ENCODE data around the gene ARID2. TPM values are rescaled to one million over a fixed set of nuclear protein-coding genes. Genes with fewer than 3 reads are reported as not detected.

The ARID2 gene
- total and polyA plus RNA-seq, 7 donors = 2.8 to 17.1 (median 12.5) TPM

GRCh38 chr12:45745861-45746277 is 16.4 kb downstream of the ARID2 start:
- Histone ChIP-seq H3K36me3 (ENCODE audit: insufficient read depth in 1 of 2, low read depth in 1 of 2) (no peaks in the 10 kb centered on the region), H3K27ac (no peak overlapping the region), H3K4me1 (no peaks in the 10 kb centered on the region), H3K4me3 (no peak overlapping the region), H3K27me3 (ENCODE audit: insufficient read depth in 3 of 3, low read length in 2 of 3) (no peaks in the 10 kb centered on the region), H3K9me3 (no peaks in the 10 kb centered on the region)
- 86 to 93% (median 88%) methylated on average over 1 of the region's 1 CpG for WGBS, 3 donors
- peak; percentile 21 for TF ChIP-seq CTCF (IDR thresholded peaks at IDR 0.05)
- peak in 3 of 4 donors; percentile 34 to 59 (median 51) for ATAC-seq
- intact Hi-C loops (cut with DNase I) = no loop called here
- DNase-seq = no peak

DNA sequence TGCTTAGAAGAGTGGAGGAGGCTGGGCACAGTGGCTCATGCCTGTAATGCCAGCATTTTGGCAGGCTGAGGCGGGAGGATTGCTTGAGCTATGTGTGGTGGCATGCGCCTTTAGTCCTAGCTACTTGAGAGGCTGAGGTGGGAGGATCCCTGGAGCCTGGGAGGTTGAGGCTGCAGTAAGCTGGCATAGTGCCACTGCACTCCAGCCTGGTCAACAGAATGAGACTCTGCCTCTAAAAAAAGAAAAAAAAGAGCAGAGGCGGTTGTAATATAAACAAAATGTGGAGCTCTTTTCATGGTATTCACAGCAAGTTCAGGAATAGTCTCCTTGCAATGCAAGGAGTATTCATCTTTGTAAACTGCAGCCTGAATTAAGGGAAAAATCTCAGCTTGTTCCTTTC is 27.2 kb downstream of the ARID2 start:
- H3K4me3 ChIP-seq = no peak overlapping the region
- no peak for ATAC-seq

DNA sequence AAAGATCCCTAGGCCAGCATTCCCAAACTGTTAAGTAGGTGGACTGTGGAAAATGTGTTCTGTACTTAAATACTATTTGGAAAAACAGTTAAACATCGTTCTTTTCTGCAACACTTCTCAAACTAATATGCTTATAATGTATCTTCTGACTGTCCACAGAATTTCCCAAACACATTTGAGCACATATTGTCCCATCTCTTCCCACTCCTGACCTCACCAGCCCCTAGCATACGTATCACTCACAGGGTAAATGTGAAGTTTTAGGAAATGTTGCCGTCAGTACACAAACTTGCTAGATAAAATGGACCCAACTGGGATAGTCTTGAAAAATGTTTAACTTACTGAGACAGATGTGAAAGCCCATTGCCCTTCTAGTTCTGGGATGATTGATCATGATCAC is 27.7 kb downstream of the ARID2 start:
- no peak overlapping the region for H3K27ac ChIP-seq
- H3K9me3 ChIP-seq = no peaks in the 10 kb centered on the region
- H3K27me3 ChIP-seq (ENCODE audit: insufficient read depth in 3 of 3, low read length in 2 of 3) = no peaks in the 10 kb centered on the region
- ATAC-seq = no peak
- DNase-seq = no peak
- WGBS, 3 donors = 74 to 86% (median 80%) methylated on average over 3 of the region's 3 CpGs
- intact Hi-C loops (cut with DNase I) = no loop called here
- no peak for TF ChIP-seq CTCF (IDR thresholded peaks at IDR 0.05)
- H3K36me3 ChIP-seq (ENCODE audit: insufficient read depth in 1 of 2, low read depth in 1 of 2) = no peaks in the 10 kb centered on the region
- H3K4me1 ChIP-seq = peaks cover 20% of the 10 kb centered on the region
- no peak overlapping the region for H3K4me3 ChIP-seq

More for the DNA sequence above, 27.2 kb downstream of the ARID2 start:
- intact Hi-C loops (cut with DNase I) = no loop called here
- Histone ChIP-seq H3K9me3 (no peaks in the 10 kb centered on the region), H3K27ac (no peak overlapping the region), H3K36me3 (ENCODE audit: insufficient read depth in 1 of 2, low read depth in 1 of 2) (no peaks in the 10 kb centered on the region), H3K27me3 (ENCODE audit: insufficient read depth in 3 of 3, low read length in 2 of 3) (no peaks in the 10 kb centered on the region), H3K4me1 (peaks cover 22% of the 10 kb centered on the region)
- no peak for TF ChIP-seq CTCF (IDR thresholded peaks at IDR 0.05)
- no peak for DNase-seq
- WGBS, 3 donors = 79 to 82% (median 82%) methylated on average over 3 of the region's 3 CpGs

DNA sequence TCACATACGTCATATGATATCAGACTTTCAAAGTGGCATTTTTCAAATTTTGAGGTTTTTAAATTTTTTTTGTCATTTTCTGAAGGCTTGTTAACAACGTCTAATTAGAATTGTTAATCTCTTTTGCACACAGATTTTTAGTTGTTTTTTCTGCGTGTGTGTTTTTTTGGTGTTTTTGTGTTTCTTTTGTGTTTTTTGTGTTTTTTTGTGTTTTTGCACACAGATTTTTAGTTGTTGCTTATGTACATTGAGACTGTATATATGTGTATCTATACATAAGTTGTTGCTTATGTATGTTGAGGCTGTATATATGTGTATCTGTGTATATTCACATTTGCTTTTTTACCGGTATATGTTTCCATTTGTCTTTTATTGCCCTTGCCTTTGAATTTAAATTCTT is 30.8 kb downstream of the ARID2 start:
- Histone ChIP-seq H3K36me3 (ENCODE audit: insufficient read depth in 1 of 2, low read depth in 1 of 2) (no peaks in the 10 kb centered on the region), H3K4me1 (peaks cover 11% of the 10 kb centered on the region), H3K9me3 (no peaks in the 10 kb centered on the region), H3K27ac (no peak overlapping the region), H3K27me3 (ENCODE audit: insufficient read depth in 3 of 3, low read length in 2 of 3) (no peaks in the 10 kb centered on the region), H3K4me3 (no peak overlapping the region)
- intact Hi-C loops (cut with DNase I) = no loop called here
- no peak for TF ChIP-seq CTCF (IDR thresholded peaks at IDR 0.05)
- DNase-seq = no peak
- no peak for ATAC-seq
- WGBS, 3 donors = 91 to 93% (median 93%) methylated on average over 4 of the region's 4 CpGs

Data from psoas muscle (tissue), 8 donors.